HCT116 (cell line): ENCODE results near the gene SMIM14. TPM values are rescaled to one million over a fixed set of nuclear protein-coding genes. Genes with fewer than 3 reads are reported as not detected.
"Not testable (repeated sequence)": the region's sequence is repeated elsewhere in the genome, so short reads cannot be mapped to it uniquely, and the experiment has no call there.

Experiments
- ATAC-seq: fragments of 200-7000 bp; cut with Tn5 transposase; 2 replicates; pipeline ENCODE4 v1.9.1; 2020; ENCODE audit warnings: mild to moderate bottlenecking, moderate library complexity
- BruUV-seq: library from RNA; stranded (reverse); fragments of 400-500 nt; replicated peaks from 2 replicates; lab custom pipeline; 2021; lab: Mats Ljungman, UMichigan
- CTCF ChIA-PET: fragments of 300-600 bp; sonication (Branson Sonifier 250); formaldehyde crosslinking; loops from one replicate; lab custom pipeline; 2021; ENCODE audit warnings: antibody characterized with exemption; lab: Charles Lee
- POLR2A ChIA-PET: fragments of 300-600, 350-600 bp; sonication (Branson Sonifier 250); formaldehyde crosslinking; loops from one replicate; lab custom pipeline; 2021; ENCODE audit warnings: antibody characterized with exemption; lab: Charles Lee
- RAD21 ChIA-PET, 2 experiments: fragments of 300-600 bp; sonication (Branson Sonifier 250); formaldehyde crosslinking; loops; one replicate each; lab custom pipeline; 2023; ENCODE audit warnings: low total read pairs in 2 of 2; ENCODE audit not compliant: uncharacterized antibody in 2 of 2, unreplicated experiment in 2 of 2, low non-redundant PET in 1 of 2; lab: Charles Lee
- DNase-seq: peaks from one replicate; pipeline ENCODE4 v3.0.0-alpha.2; 2010; ENCODE audit warnings: low read depth, low spot score
- H2AFZ ChIP-seq: fragments of 200-600 bp; shearing (Covaris generic), sonication (generic); 2 replicates; pipeline ENCODE4 v1.6.1; 2017; ENCODE audit warnings: low read depth, mixed run types, mixed read lengths, antibody characterized with exemption, low read length; ENCODE audit not compliant: poor library complexity, severe bottlenecking
- H3K27ac ChIP-seq: 2 replicates; pipeline ENCODE4 v1.5.1; 2012; ENCODE audit warnings: low read depth, low read length
- H3K27me3 ChIP-seq: fragments of 200-600 bp; sonication (generic); 2 replicates; pipeline ENCODE4 v1.6.1; 2016; ENCODE audit warnings: mixed run types, low read length, mixed read lengths; ENCODE audit not compliant: insufficient read depth
- H3K36me3 ChIP-seq, 2 experiments: fragments of 200-500 bp in 1 of 2; fragments of 200-600 bp in 1 of 2; sonication (Bioruptor generic) in 1 of 2; sonication (generic) in 1 of 2; 2 replicates each; pipeline versions ENCODE4 v1.5.1 to v1.6.1; 2014 to 2016; ENCODE audit warnings: low read length in 2 of 2, inconsistent platforms in 1 of 2, mixed read lengths in 1 of 2, mixed run types in 1 of 2; ENCODE audit not compliant: insufficient read depth in 2 of 2, control insufficient read depth in 1 of 2
- H3K4me1 ChIP-seq, 2 experiments: fragments of 200-600 bp in 1 of 2; sonication (generic) in 1 of 2; 2 replicates each; pipeline versions ENCODE4 v1.5.1 to v1.6.1; 2012 to 2017; ENCODE audit warnings: low read length in 2 of 2, inconsistent platforms in 1 of 2, mild to moderate bottlenecking in 1 of 2, mixed read lengths in 1 of 2, mixed run types in 1 of 2, moderate library complexity in 1 of 2; ENCODE audit not compliant: insufficient read depth in 2 of 2, control insufficient read depth in 1 of 2
- H3K4me2 ChIP-seq: fragments of 200-600 bp; sonication (generic); 2 replicates; pipeline ENCODE4 v1.6.1; 2017; ENCODE audit warnings: mixed run types, low read length, mixed read lengths
- H3K4me3 ChIP-seq, 2 experiments: fragments of 200-600 bp in 1 of 2; sonication (generic) in 1 of 2; replicated peaks in 1 of 2; 2 replicates each; pipeline ENCODE4 v1.5.1; 2011 to 2016; ENCODE audit warnings: low read length in 2 of 2, control low read depth in 1 of 2, low read depth in 1 of 2, mild to moderate bottlenecking in 1 of 2, mixed read lengths in 1 of 2, mixed run types in 1 of 2
- H3K79me2 ChIP-seq: fragments of 200-600 bp; sonication (generic); 2 replicates; pipeline ENCODE4 v1.6.1; 2017; ENCODE audit warnings: mild to moderate bottlenecking, mixed run types, low read length, moderate library complexity, mixed read lengths; ENCODE audit not compliant: insufficient read depth
- H3K9ac ChIP-seq: fragments of 200-600 bp; sonication (generic); 2 replicates; pipeline ENCODE4 v1.6.1; 2016; ENCODE audit warnings: low read length, mixed read lengths
- H3K9me2 ChIP-seq: fragments of 200-600 bp; sonication (generic), shearing (Covaris generic); 2 replicates; pipeline ENCODE4 v1.6.1; 2017; ENCODE audit warnings: mixed run types, mild to moderate bottlenecking, moderate library complexity; ENCODE audit not compliant: insufficient read depth
- H3K9me3 ChIP-seq, 2 experiments: fragments of 200-500 bp in 1 of 2; fragments of 200-600 bp in 1 of 2; sonication (Bioruptor generic) in 1 of 2; sonication (generic) in 1 of 2; 2 replicates each; pipeline ENCODE4 v1.6.1; 2014 to 2017; ENCODE audit warnings: low read length in 2 of 2, mixed read lengths in 2 of 2, inconsistent platforms in 1 of 2, low read depth in 1 of 2, mild to moderate bottlenecking in 1 of 2, mixed run types in 1 of 2, moderate library complexity in 1 of 2; ENCODE audit not compliant: control insufficient read depth in 1 of 2, insufficient read depth in 1 of 2
- H4K20me1 ChIP-seq: fragments of 200-600 bp; sonication (generic), shearing (Covaris generic); 2 replicates; pipeline ENCODE4 v1.6.1; 2017; ENCODE audit warnings: mixed run types, mild to moderate bottlenecking, moderate library complexity; ENCODE audit not compliant: insufficient read depth
- ELF1 ChIP-seq: IDR thresholded peaks from 2 replicates; pipeline ENCODE4 v1.6.1; 2012; ENCODE audit warnings: low read depth, borderline replicate concordance
- EZH2 ChIP-seq: fragments of 200-600 bp; sonication (generic); IDR thresholded peaks from 2 replicates; pipeline ENCODE4 v1.6.1; 2017; ENCODE audit warnings: antibody characterized with exemption, mixed run types
- EZH2phosphoT487 ChIP-seq: fragments of 200-600 bp; IDR thresholded peaks from 2 replicates; pipeline ENCODE4 v1.6.1; 2018; ENCODE audit warnings: antibody characterized with exemption, borderline replicate concordance
- FOSL1 ChIP-seq: IDR thresholded peaks from 2 replicates; pipeline ENCODE4 v1.6.1; 2012; ENCODE audit warnings: low read depth
- POLR2A ChIP-seq: IDR thresholded peaks from 2 replicates; pipeline ENCODE4 v1.7.0; 2011; ENCODE audit warnings: borderline replicate concordance; ENCODE audit not compliant: insufficient read depth, insufficient read length; ENCODE audit errors: extremely low read depth
- POLR2AphosphoS5 ChIP-seq: IDR thresholded peaks from 2 replicates; pipeline ENCODE4 v1.6.1; 2011; ENCODE audit warnings: mild to moderate bottlenecking, low read depth, low read length, moderate library complexity
- RAD21 ChIP-seq: IDR thresholded peaks from 2 replicates; pipeline ENCODE4 v1.6.1; 2012; ENCODE audit warnings: low read depth, mild to moderate bottlenecking
- SIN3A ChIP-seq: IDR thresholded peaks from 2 replicates; pipeline ENCODE4 v1.6.1; 2012; ENCODE audit warnings: low read depth
- SP1 ChIP-seq: IDR thresholded peaks from 2 replicates; pipeline ENCODE4 v1.6.1; 2012; ENCODE audit warnings: low read depth
- YY1 ChIP-seq: IDR thresholded peaks from 2 replicates; pipeline ENCODE4 v1.6.1; 2011; ENCODE audit warnings: low read length, low read depth, moderate library complexity, mild to moderate bottlenecking; ENCODE audit not compliant: insufficient replicate concordance; ENCODE audit errors: extremely low read depth
- ZBTB33 ChIP-seq: IDR thresholded peaks from 2 replicates; pipeline ENCODE4 v1.6.1; 2011; ENCODE audit warnings: mild to moderate bottlenecking, low read length, moderate library complexity; ENCODE audit not compliant: insufficient replicate concordance; ENCODE audit errors: extremely low read depth
- ZFX ChIP-seq: fragments of 450-650 bp; IDR thresholded peaks from 2 replicates; pipeline ENCODE4 v1.6.1; 2017
- ZNF274 ChIP-seq: fragments of 200-500 bp; sonication (Bioruptor generic); IDR thresholded peaks from 2 replicates; pipeline ENCODE4 v1.6.1; 2014; ENCODE audit warnings: mild to moderate bottlenecking, low read depth, low read length, inconsistent platforms
- intact Hi-C: fragments of 100-400 bp; cut with micrococcal nuclease; formaldehyde crosslinking; loops from 2 replicates; pipeline ENCODE4 v1.10.0; 2022
- total RNA-seq: library from RNA; stranded (reverse); gene quantifications from one replicate; pipeline ENCODE4 v1.2.1, GENCODE V29; 2021; ENCODE audit not compliant: unreplicated experiment

The SMIM14 gene
- total RNA-seq, 1 experiment from 2014 or later: 21.6 TPM

DNA sequence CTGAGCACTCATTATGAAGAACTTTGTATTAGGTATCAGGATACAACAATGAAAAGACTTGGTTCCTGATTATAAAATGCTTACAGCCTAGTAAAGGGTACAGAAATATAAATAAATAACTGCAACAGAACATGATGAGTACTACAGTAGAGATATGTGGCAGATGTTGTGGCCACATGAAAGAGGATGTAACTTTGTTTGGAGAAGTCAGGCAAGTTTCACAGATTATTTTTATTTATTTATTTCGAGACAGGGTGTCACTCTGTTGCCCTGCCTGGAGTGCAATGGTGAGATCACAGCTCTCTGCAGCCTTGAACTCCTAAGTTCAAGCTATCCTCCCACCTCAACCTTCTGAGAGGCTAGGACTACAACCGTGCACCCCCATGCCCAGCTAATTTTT lies 43.5 kb upstream of the SMIM14 start:
- POLR2A ChIA-PET: no interaction called here
- Histone ChIP-seq H3K27ac (no peak overlapping the region), H3K36me3 (no peaks in the 10 kb centered on the region), H3K9ac (no peak overlapping the region), H3K4me2 (no peak overlapping the region), H3K9me3 (no peaks in the 10 kb centered on the region), H3K79me2 (no peaks in the 10 kb centered on the region), H3K4me3 (no peak overlapping the region), H3K27me3 (no peaks in the 10 kb centered on the region), H2AFZ (no peak overlapping the region), H3K9me2 (no peaks in the 10 kb centered on the region), H4K20me1 (no peaks in the 10 kb centered on the region), H3K4me1 (no peaks in the 10 kb centered on the region)
- DNase-seq: no peak
- no peak for ATAC-seq
- TF ChIP-seq ZFX (no peak), FOSL1 (no peak), EZH2 (no peak), YY1 (no peak), POLR2A (no peak), SIN3A (no peak), ZBTB33 (no peak), ZNF274 (no peak), EZH2phosphoT487 (no peak), POLR2AphosphoS5 (no peak), SP1 (no peak), ELF1 (no peak), RAD21 (no peak)
- CTCF ChIA-PET: no interaction called here
- intact Hi-C loops: no loop called here
- BruUV-seq: no TSS peak
- RAD21 ChIA-PET: no interaction called here

- ATAC-seq, H3K9me3 ChIP-seq, H3K79me2 ChIP-seq, H3K4me3 ChIP-seq, H3K36me3 ChIP-seq, H3K27me3 ChIP-seq, H2AFZ ChIP-seq, H4K20me1 ChIP-seq, H3K4me1 ChIP-seq, H3K27ac ChIP-seq, H3K9ac ChIP-seq, H3K4me2 ChIP-seq, RAD21 ChIA-PET, DNase-seq, intact Hi-C loops, H3K9me2 ChIP-seq, BruUV-seq: not testable (repeated sequence)
- ChIA-PET CTCF (interaction anchor here (0.9 kb wide), 1 partner anchor 636 kb away, joined by 3 read pairs; no protein-coding TSS in a partner anchor), POLR2A (interaction anchor here (0.7 to 1.0 kb wide), 2 partner anchors 114 to 256 kb away, joined by 3 read pairs; no protein-coding TSS in a partner anchor)
Observed at GRCh38 chr4:39681003-39681402, 42.3 kb upstream of the SMIM14 start.

DNA sequence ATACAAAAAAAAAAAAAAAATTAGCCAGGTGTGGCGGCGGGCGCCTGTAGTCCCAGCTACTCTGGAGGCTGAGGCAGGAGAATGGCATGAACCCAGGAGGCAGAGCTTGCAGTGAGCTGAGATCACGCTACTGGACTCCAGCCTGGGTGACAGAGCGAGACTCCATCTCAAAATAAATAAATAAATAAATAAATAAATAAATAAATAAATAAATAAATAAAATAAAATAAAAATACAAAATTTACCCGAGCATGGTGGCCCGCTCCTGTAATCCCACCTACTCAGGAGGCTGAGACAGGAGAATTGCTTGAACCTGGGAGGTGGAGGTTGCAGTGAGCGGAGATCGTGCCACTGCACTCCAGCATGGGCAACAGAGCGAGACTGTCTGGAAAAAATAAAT lies 37.0 kb upstream of the SMIM14 start:
- H3K9me2 ChIP-seq, H3K27me3 ChIP-seq, H3K4me1 ChIP-seq, H4K20me1 ChIP-seq, H3K9me3 ChIP-seq, intact Hi-C loops, H3K4me3 ChIP-seq, H3K9ac ChIP-seq, BruUV-seq, H3K27ac ChIP-seq, H3K79me2 ChIP-seq, ATAC-seq, CTCF ChIA-PET, RAD21 ChIA-PET, H3K4me2 ChIP-seq, POLR2A ChIA-PET, H2AFZ ChIP-seq, H3K36me3 ChIP-seq, DNase-seq: not testable (repeated sequence)
